Esophagus squamous epithelium (tissue), 5 donors: Measurements from ENCODE around the gene ATXN1. TPM values are rescaled to one million over a fixed set of nuclear protein-coding genes. Genes with fewer than 3 reads are reported as not detected.

Source experiments
- DNase-seq: peaks from one replicate; lab custom pipeline; 2025; lab: John Stamatoyannopoulos, UW
- H3K27ac ChIP-seq, 4 donors: fragments of 200-600 bp; sonication (generic); one replicate each; pipeline ENCODE4 v1.5.1; 2016 to 2019; ENCODE audit warnings: mild to moderate bottlenecking in 1 of 4
- H3K27me3 ChIP-seq, 4 donors: fragments of 200-600 bp; sonication (generic); 1 replicate in 3 of 4; 2 replicates in 1 of 4; pipeline versions ENCODE4 v1.5.1 to v1.6.0; 2017 to 2021; ENCODE audit warnings: antibody characterized with exemption in 1 of 4
- H3K36me3 ChIP-seq, 3 donors: fragments of 200-600 bp; sonication (generic); one replicate each; pipeline ENCODE4 v1.5.1; 2016 to 2019
- H3K4me1 ChIP-seq, 3 donors: fragments of 200-600 bp; sonication (generic); one replicate each; pipeline ENCODE4 v1.5.1; 2017 to 2019
- H3K4me3 ChIP-seq, 4 donors: fragments of 200-600 bp; sonication (generic); 1 replicate in 3 of 4; 2 replicates in 1 of 4; pipeline ENCODE4 v1.5.1; 2016 to 2019; ENCODE audit warnings: mild to moderate bottlenecking in 2 of 4, moderate library complexity in 1 of 4
- H3K9me3 ChIP-seq, 3 donors: fragments of 200-600 bp; sonication (generic); one replicate each; pipeline ENCODE4 v1.5.1; 2016 to 2019
- CTCF ChIP-seq, 6 experiments: fragments of 450-650 bp in 4 of 6; fragments of 200-600 bp in 2 of 6; sonication (generic) in 2 of 6; IDR thresholded peaks; one replicate each; pipeline ENCODE4 v1.5.1; 2016 to 2019; ENCODE audit warnings: antibody characterized with exemption in 6 of 6, mild to moderate bottlenecking in 4 of 6, moderate library complexity in 4 of 6
- POLR2A ChIP-seq, 4 donors: fragments of 450-650 bp; IDR thresholded peaks; one replicate each; pipeline ENCODE4 v1.6.1; 2017; ENCODE audit warnings: antibody characterized with exemption in 4 of 4, mild to moderate bottlenecking in 4 of 4, moderate library complexity in 3 of 4
- WGBS, 2 donors: methylation state at CpG; one replicate each; pipeline ENCODE4 v1.1.5; 2018; 5-methylcytosine and 5-hydroxymethylcytosine counted together
- intact Hi-C: fragments of 100-400 bp; cut with DNase I; formaldehyde crosslinking; loops from one replicate; pipeline ENCODE4 v1.15.0; 2022
- total RNA-seq, 4 donors: library from RNA; depleted of rRNA; stranded (reverse); fragments of >200 nt; gene quantifications; one replicate each; pipeline ENCODE4 v1.1.0, GENCODE V29; 2016
- donor health status: DM: yes; HTN: yes; CAD: no.

Gene ATXN1
- total RNA-seq, 4 donors from 2014 or later: 17.5 to 50.5 (median 28.5) TPM

DNA sequence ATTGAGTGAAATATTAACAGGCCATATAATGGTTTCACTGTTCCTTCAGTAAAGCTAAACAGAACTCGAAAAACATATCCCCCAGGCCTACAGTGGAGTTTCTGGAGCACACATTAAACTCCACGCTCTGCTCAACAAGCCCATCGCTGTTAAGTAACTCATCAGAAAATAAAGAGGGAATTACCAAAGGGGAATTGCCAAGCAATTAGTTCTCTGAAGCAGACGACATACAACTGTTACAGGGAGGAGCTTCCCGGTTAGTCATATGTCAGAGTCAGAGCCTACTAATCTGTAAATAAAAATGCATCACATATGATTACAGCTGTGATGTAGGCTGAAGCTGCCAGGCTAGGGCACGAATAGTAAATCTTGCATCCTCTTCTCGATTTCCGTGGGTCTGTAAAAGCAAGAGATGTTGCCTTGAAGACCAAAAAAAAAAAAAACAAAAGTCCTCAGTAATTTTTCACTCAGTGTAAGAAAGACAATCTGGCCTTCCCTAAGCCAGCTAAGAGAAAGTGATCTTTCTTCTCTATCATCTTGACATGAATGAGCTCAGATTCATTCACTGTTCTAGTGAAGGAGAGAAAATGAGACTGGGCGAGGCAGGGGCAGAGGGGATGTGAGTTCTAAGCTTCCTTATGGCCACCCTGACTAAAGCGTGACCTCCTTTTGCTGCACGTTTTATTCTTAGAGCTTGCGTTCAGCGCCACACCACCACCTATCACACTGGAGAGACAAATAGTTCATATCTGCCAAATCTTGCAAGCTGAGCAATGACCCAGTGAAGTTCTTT, 13.8 kb downstream of the ATXN1 start:
- 36 to 41% methylated on average over 13 of the region's 13 CpGs for WGBS, 2 donors
- Histone ChIP-seq H3K4me1 (peaks cover 10 to 70% (median 15%) of the 10 kb centered on the region in 3 donors), H3K27me3 (no peaks in the 10 kb centered on the region), H3K4me3 (no peak overlapping the region), H3K36me3 (peaks cover 0 to 38% (median 0%) of the 10 kb centered on the region in 3 donors), H3K9me3 (no peaks in the 10 kb centered on the region), H3K27ac (peak overlapping the region in 3 of 4 donors; percentile 17 to 68 (median 53))
- intact Hi-C loops: no loop called here
- TF ChIP-seq POLR2A (IDR thresholded peaks at IDR 0.05) (no peak), CTCF (IDR thresholded peaks at IDR 0.05) (no peak)
- no peak for DNase-seq

DNA sequence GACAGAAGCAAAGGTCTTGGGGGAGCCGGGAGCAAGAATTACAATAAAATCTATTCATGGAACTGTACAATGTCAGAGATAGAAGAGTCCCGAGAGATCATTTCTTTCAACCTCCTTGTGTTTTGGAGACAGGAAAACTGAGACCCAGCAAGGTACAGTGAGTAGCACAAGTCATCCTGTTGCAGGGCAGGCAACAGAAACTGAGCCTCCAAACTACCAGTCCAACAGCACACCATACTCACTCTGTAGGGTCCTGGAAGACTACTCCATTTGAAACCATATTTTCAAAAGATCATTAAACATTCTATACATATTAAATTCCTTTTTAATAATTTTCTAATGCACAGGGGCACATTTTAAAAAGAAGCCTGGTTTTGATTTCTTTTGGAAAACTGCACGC, 14.4 kb downstream of the ATXN1 start:
- intact Hi-C loops: no loop called here
- 78 to 85% methylated on average over 3 of the region's 3 CpGs for whole genome bisulfite sequencing, 2 donors
- Histone ChIP-seq H3K36me3 (peaks cover 0 to 42% (median 0%) of the 10 kb centered on the region in 3 donors), H3K9me3 (no peaks in the 10 kb centered on the region), H3K27me3 (no peaks in the 10 kb centered on the region), H3K27ac (peak overlapping the region in 1 of 4 donors; percentile 68), H3K4me1 (peaks cover 7 to 70% (median 10%) of the 10 kb centered on the region in 3 donors), H3K4me3 (no peak overlapping the region)
- TF ChIP-seq CTCF (IDR thresholded peaks at IDR 0.05) (no peak), POLR2A (IDR thresholded peaks at IDR 0.05) (no peak)
- no peak for DNase-seq

DNA sequence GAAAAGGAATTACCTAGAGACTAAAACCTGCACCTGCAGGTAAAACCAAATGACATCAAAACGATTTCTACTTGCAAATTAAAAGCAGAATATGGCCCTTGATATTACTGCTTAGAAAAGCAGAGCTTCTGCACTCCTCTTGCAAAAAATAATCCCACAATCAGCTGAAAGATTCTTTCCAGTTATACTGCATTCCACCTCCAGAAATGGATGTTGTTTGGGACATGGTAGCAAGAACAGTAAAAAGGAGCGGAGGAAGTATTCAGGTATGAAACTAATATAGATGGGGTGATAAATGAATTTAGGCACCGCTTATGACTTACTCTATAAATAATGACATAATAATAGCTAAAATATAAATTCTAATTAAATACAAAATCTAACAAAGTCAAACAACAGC, 14.9 kb downstream of the ATXN1 start:
- no peak for DNase-seq
- Histone ChIP-seq H3K27ac (no peak overlapping the region), H3K27me3 (no peaks in the 10 kb centered on the region), H3K9me3 (no peaks in the 10 kb centered on the region), H3K4me1 (peaks cover 7 to 70% (median 11%) of the 10 kb centered on the region in 3 donors), H3K36me3 (peaks cover 0 to 37% (median 0%) of the 10 kb centered on the region in 3 donors), H3K4me3 (no peak overlapping the region)
- intact Hi-C loops: no loop called here
- 65 to 68% methylated on average over 3 of the region's 3 CpGs for WGBS, 2 donors
- TF ChIP-seq POLR2A (IDR thresholded peaks at IDR 0.05) (no peak), CTCF (IDR thresholded peaks at IDR 0.05) (no peak)

GRCh38 chr6:16743664-16744210, 17.5 kb downstream of the ATXN1 start:
- Histone ChIP-seq H3K9me3 (no peaks in the 10 kb centered on the region), H3K4me1 (peaks cover 7 to 90% (median 27%) of the 10 kb centered on the region in 3 donors), H3K4me3 (no peak overlapping the region), H3K36me3 (peaks cover 0 to 32% (median 0%) of the 10 kb centered on the region in 3 donors), H3K27ac (no peak overlapping the region), H3K27me3 (no peaks in the 10 kb centered on the region)
- TF ChIP-seq CTCF (IDR thresholded peaks at IDR 0.05) (no peak), POLR2A (IDR thresholded peaks at IDR 0.05) (no peak)
- DNase-seq: no peak
- intact Hi-C loops: no loop called here
- 85 to 95% methylated on average over 5 of the region's 5 CpGs for WGBS, 2 donors

DNA sequence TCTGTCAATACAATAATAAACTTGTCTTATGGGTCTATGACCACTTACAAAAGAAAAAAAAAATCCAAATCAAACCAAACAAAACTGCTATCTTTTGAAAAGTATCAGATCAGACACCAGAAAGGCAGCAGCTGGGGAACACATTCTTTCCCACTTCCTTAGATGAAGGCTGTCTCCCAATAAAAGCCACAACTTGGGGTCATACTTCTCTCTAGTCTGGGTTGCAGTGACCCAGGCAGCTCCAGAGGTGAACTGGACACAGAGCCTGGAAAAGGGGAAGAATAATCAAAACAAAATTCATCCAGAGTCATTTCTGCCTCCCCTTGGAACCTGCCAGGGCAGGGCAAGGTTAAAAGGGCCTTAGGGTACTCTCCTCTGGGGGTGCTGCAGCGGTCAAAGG, 19.1 kb downstream of the ATXN1 start:
- Histone ChIP-seq H3K27me3 (no peaks in the 10 kb centered on the region), H3K4me1 (peaks cover 5 to 92% (median 30%) of the 10 kb centered on the region in 3 donors), H3K36me3 (peaks cover 0 to 22% (median 0%) of the 10 kb centered on the region in 3 donors), H3K27ac (peak overlapping the region in 3 of 4 donors; percentile 11 to 51 (median 29)), H3K9me3 (no peaks in the 10 kb centered on the region), H3K4me3 (no peak overlapping the region)
- no peak for DNase-seq
- intact Hi-C loops: no loop called here
- TF ChIP-seq CTCF (IDR thresholded peaks at IDR 0.05) (no peak), POLR2A (IDR thresholded peaks at IDR 0.05) (no peak)
- whole genome bisulfite sequencing, 2 donors: 100% methylated on average over 1 of the region's 1 CpG; no CpG with 5 or more reads in 1 of the 2 donors
